ENCODE results near the gene CIDEB. TPM values are rescaled to one million over a fixed set of nuclear protein-coding genes. Genes with fewer than 3 reads are reported as not detected.

The CIDEB gene
- total and polyA plus RNA-seq, 2 donors from 2014 or later = 22.4 to 49.7 TPM

DNA sequence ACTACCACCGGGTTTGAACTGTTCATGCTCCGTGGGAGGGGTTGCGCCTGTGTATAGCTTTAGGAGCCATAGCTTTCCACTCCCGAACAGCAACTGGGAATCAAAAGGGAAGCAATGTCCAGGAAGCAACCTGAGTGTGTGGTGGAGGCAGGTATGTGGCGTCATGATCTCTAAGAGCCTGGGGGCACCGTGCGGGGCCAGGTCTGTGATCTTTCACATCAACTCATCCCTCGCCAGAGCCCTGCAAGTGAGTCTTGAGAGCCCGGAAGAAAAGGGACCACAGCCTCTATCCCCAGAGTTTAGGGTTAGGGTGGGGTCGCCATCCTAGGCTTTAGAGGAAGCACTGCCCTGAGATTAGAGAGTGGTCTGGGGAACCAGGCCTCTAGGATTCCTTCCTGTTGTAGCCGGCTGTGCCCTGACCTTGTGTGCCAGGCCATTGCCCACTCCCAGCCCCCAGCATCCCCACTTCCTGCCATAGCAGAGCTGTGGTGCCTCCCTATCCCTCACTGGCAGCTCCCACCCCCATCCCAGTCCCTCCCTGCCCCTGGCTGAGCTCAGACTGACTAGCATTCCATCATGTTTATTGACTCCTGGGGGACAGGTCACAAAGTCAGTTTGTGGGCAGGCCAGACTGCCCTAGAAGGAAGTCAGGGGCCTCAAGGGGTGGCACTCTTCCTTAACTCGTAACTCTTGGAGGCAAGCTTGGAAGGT, 27.8 kb upstream of the CIDEB start:
- Histone ChIP-seq H3K4me1 (ENCODE audit: control insufficient read depth in 2 of 3, insufficient read depth in 2 of 3, low read depth in 1 of 3, low read length in 3 of 3) (peaks cover 0 to 20% (median 10%) of the 10 kb centered on the region in 3 donors), H3K4me3 (ENCODE audit: low read length in 3 of 3) (peak overlapping the region in 1 of 3 donors; percentile 50), H3K9me3 (ENCODE audit: control insufficient read depth in 2 of 3, insufficient read depth in 1 of 3, low read length in 3 of 3) (no peaks in the 10 kb centered on the region), H3K36me3 (ENCODE audit: control insufficient read depth in 2 of 3, insufficient read depth in 3 of 3, low read length in 3 of 3) (no peaks in the 10 kb centered on the region), H3K9ac (ENCODE audit: low read length in 3 of 3) (no peak overlapping the region), H3K27me3 (ENCODE audit: control insufficient read depth, insufficient read depth, low read length) (peaks cover 14% of the 10 kb centered on the region), H3K27ac (ENCODE audit: low read depth in 2 of 2, low read length in 2 of 2) (no peak overlapping the region)
- DNase-seq (peak in 4 of 5 donors; percentile 62 to 75 (median 72)), FAIRE-seq (no peak)
- intact Hi-C loops (cut with DNase I) = loop anchor here (5.0 kb wide), 1 partner anchor 102 kb away; no protein-coding TSS in a partner anchor
- TF ChIP-seq, protein P1, sequence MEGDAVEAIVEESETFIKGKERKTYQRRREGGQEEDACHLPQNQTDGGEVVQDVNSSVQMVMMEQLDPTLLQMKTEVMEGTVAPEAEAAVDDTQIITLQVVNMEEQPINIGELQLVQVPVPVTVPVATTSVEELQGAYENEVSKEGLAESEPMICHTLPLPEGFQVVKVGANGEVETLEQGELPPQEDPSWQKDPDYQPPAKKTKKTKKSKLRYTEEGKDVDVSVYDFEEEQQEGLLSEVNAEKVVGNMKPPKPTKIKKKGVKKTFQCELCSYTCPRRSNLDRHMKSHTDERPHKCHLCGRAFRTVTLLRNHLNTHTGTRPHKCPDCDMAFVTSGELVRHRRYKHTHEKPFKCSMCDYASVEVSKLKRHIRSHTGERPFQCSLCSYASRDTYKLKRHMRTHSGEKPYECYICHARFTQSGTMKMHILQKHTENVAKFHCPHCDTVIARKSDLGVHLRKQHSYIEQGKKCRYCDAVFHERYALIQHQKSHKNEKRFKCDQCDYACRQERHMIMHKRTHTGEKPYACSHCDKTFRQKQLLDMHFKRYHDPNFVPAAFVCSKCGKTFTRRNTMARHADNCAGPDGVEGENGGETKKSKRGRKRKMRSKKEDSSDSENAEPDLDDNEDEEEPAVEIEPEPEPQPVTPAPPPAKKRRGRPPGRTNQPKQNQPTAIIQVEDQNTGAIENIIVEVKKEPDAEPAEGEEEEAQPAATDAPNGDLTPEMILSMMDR (IDR thresholded peaks at IDR 0.05; ENCODE audit: borderline replicate concordance, extremely low read depth, insufficient read depth) = no peak

DNA sequence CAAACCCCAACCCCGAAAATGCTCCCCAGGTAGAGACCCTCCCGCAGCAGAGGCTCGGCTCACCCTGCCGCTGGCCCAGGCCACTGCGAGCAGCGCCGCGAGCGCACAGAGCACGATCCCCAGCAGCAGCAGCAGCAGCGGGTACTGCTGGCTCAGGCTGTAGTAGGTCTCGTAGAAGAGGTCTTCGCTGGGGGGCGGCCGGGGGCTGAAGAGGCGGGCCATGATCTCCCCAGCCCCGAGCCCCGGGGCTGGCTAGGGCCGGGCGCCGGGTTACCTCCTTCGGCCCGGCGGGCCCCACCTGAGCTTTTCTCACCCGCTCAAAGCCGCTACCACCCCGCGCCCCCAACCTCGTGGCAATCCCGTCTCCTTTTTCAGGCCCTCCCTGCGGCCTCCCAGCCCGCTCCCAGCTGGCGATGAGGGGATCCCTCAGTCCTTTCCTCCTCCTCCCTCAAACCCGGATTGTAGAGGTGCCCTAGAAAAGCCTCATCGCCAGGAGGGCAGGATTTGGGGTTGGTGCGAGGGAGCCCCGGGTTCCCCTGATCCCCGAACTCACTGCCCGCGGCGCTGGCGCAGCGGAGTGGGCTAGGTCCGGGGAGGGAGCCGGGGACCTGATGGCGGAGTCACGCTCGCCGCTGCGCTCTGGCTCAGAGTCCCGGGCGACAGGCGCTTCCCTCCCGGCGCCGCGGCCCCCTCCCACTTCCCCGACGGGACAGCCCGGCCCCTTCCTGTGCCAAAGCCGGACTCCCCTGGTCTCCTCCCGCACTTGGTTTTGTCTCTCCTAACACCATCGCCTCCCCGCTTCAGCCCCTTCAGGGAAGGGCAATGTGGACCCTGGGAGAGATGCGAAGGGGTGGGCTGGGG, 26.9 kb upstream of the CIDEB start, which contains the start of gene ADCY4:
ADCY4 (minus strand) TSS at position 641 of the 861 bp plus-strand sequence; CDS start at position 222, 419 bp downstream.
- H3K4me3 ChIP-seq (ENCODE audit: low read length in 3 of 3) = peak within 1 kb of the TSS; percentile 46 to 51 (median 50)
- no peaks in the 10 kb centered on the region for H3K36me3 ChIP-seq (ENCODE audit: control insufficient read depth in 2 of 3, insufficient read depth in 3 of 3, low read length in 3 of 3)
- TF ChIP-seq, protein P1 (IDR thresholded peaks at IDR 0.05; ENCODE audit: borderline replicate concordance, extremely low read depth, insufficient read depth) = no peak
- H3K27me3 ChIP-seq (ENCODE audit: control insufficient read depth, insufficient read depth, low read length) = peaks cover 14% of the 10 kb centered on the region
- peak within 1 kb of the TSS; percentile 48 to 76 for H3K27ac ChIP-seq (ENCODE audit: low read depth in 2 of 2, low read length in 2 of 2)
- DNase-seq (peak; percentile 43 to 88 (median 69)), FAIRE-seq (no peak)
- H3K4me1 ChIP-seq (ENCODE audit: control insufficient read depth in 2 of 3, insufficient read depth in 2 of 3, low read depth in 1 of 3, low read length in 3 of 3) = peaks cover 0 to 19% (median 10%) of the 10 kb centered on the region in 3 donors
- intact Hi-C loops (cut with DNase I) = loop anchor here (5.0 kb wide), 1 partner anchor 103 kb away; no protein-coding TSS in a partner anchor
- H3K9me3 ChIP-seq (ENCODE audit: control insufficient read depth in 2 of 3, insufficient read depth in 1 of 3, low read length in 3 of 3) = no peaks in the 10 kb centered on the region
- peak within 1 kb of the TSS in 2 of 3 donors; percentile 29 to 55 for H3K9ac ChIP-seq (ENCODE audit: low read length in 3 of 3)

DNA sequence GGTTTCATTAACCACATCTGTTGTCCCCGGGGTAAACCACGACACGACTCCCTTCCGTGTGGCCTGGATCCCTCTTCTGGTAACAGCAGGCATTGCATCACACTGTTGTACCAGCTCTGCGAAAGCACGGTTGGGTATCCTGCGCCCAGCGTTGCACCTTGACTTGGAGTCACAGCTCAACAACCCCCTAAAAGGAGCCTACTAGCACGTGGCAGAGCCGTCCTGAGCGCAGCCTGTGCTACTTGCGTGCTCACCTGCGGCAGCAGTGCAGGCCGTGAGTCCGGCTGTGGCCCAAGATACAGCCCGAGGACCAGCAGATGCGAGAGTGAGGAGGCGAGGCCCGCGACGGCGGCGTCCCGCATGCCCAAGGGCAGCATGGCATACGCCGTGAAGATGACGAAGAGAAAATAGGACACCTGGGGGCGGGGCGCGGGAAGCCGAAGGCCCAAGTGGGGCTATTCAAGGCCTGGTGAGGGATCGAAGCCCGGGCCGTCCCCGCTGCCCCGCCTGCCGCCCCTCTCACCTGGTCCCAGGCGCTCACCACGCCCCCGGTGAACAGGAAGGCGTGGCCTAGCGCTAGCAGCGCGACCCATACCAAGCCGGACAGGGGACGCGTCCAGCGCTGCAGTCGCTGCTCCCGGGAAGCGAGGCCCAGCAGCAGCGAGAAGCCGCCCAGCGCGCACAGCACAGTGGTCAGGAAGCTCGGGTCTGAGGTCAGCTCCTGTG, 24.7 kb upstream of the CIDEB start:
- H3K4me3 ChIP-seq (ENCODE audit: low read length in 3 of 3) = peak overlapping the region in 2 of 3 donors; percentile 30 to 56
- FAIRE-seq (no peak), DNase-seq (peak; percentile 85 to 88 (median 87))
- TF ChIP-seq, protein P1 (IDR thresholded peaks at IDR 0.05; ENCODE audit: borderline replicate concordance, extremely low read depth, insufficient read depth) = peak; percentile 79
- peaks cover 0 to 11% (median 10%) of the 10 kb centered on the region in 3 donors for H3K4me1 ChIP-seq (ENCODE audit: control insufficient read depth in 2 of 3, insufficient read depth in 2 of 3, low read depth in 1 of 3, low read length in 3 of 3)
- no peaks in the 10 kb centered on the region for H3K9me3 ChIP-seq (ENCODE audit: control insufficient read depth in 2 of 3, insufficient read depth in 1 of 3, low read length in 3 of 3)
- intact Hi-C loops (cut with DNase I) = no loop called here
- H3K36me3 ChIP-seq (ENCODE audit: control insufficient read depth in 2 of 3, insufficient read depth in 3 of 3, low read length in 3 of 3) = no peaks in the 10 kb centered on the region
- no peak overlapping the region for H3K9ac ChIP-seq (ENCODE audit: low read length in 3 of 3)
- H3K27ac ChIP-seq (ENCODE audit: low read depth in 2 of 2, low read length in 2 of 2) = no peak overlapping the region
- H3K27me3 ChIP-seq (ENCODE audit: control insufficient read depth, insufficient read depth, low read length) = peaks cover 14% of the 10 kb centered on the region

Data from kidney (tissue), 14 donors.